ENCODE results near the gene GET4.
"Not testable (repeated sequence)": the region's sequence is repeated elsewhere in the genome, so short reads cannot be mapped to it uniquely, and the experiment has no call there.

The GET4 gene

DNA sequence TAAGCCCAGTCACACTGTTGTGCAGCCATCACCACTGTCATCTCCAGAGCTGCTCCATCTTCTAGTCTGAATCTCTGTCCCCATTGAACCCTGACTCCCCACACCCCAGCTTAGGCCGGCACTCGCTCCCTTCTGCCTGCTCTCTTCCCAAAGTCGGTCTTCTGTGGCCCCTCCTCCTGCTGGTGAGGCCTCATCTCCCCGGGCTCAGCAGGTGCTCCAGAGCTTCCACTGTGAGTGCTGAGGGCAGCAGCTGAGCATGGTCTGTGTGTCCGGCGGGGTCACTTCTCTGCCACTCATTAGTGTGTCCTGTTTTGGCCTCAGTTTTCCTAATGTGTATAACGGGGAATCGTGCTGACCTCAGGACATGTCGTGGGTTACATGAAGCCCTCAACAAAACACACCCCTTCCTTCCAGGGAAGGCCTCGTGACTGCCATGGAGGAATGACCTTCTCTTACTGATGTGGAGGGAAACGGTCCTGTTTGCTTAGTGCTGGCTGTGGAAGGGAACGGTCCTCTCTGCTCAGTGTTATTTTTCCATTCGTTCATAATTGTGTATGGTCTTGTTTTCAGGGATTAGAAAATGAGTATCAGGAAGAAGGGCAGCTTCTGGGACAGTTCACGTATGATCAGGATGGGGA is 4.3 kb upstream of the GET4 start:
- DNase-seq (ENCODE audit: low spot score), result no peak

DNA sequence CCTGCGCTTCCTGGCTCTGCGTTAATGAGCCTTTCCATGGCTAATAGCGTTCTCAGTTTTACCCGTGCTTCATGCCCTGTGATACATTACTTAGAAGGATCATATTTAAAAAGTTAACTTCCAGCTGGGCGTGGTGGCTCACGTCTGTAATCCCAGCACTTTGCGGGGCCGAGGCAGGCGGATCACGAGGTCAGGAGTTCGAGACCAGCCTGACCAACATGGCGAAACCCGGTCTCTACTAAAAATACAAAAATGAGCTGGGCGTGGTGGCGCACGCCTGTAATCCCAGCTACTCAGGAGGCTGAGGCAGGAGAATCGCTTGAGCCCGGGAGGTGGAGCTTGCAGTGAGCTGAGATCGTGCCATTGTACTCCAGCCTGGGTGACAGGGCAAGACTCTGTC is 3.7 kb upstream of the GET4 start:
- DNase-seq (ENCODE audit: low spot score), result not testable (repeated sequence)

DNA sequence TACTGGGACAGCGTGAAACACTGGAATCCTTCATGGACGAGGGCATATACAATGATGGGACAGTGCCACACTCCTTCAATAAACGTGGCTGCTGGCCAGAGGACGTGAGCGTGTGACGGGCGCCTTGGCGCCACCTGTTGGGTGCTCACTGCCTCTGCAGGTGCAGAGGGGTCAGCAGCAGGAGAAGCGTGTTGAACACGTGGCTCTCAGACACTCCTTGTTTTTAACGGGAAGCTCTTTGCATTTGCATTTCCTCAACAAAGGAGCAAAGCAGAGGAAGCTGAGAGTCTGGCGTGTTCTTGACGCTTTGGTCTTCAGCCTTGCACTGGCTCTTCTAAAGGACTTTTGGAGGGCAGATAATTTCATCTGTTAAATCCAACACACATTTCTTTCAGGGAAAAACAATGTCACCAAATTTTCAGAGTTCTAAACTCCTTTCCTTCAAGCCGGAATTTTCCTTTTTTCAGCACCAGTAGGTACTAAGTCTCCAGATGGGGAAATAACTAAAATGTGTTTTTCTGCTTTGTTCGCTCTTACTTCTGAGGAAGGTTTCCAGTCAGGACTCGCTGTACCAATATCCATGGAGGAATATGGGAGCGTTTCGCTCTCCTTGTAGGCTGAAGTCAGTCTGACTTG is 2.9 kb upstream of the GET4 start:
- peak; percentile 82 for DNase-seq (ENCODE audit: low spot score)

DNA sequence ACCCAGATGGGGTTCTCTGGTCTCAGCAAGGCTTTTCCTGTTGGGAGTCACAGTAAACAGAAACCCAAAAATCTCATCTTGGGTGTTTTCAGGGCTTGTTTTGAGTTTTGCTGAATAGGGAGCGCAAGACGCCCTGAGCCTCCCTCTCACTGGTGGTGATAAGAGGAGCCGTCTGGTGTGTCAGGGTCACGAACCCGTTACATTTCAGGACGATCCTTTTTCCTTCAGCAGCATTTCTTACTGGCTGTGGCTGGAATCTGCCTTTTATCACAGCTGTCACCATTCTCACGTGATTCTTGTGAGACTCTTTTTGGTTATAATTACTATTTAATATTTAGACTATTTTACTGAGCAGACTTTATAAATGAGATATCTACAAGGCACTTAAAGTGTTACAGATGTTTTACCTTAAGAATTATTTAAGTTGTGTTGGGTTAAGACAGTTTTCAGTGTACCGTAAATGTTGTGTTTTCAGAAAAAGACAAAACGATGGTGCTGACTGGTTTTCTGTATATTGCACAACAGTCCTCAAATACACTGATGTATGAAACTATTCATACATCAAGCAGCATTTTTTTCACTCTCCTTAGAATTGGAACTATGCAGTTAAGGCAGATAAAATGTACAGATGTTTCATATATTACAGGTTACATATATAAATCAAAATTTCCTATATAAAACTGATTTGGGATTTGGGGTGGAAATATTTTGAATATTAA is 2.2 kb upstream of the GET4 start:
- no peak for DNase-seq (ENCODE audit: low spot score)

DNA sequence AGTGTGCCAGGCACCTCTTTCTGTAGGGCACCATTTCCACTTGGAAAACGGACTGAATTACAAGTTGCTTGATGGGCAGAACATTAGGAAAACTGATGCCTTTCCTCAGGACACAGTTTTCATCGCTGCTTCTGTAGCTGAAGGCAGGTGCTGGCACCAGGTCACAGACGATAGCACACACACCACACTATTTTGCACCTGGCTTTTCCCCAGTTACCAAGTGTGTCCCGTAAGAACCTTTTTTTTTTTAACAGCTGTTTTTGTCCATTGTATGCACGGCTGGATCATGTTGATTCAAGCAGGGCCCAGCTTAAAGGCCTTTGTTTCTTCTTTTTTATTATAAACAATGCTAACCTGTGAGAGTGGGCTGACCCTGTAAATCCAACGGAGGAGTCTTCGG is 1.3 kb upstream of the GET4 start:
- DNase-seq (ENCODE audit: low spot score), result no peak

DNA sequence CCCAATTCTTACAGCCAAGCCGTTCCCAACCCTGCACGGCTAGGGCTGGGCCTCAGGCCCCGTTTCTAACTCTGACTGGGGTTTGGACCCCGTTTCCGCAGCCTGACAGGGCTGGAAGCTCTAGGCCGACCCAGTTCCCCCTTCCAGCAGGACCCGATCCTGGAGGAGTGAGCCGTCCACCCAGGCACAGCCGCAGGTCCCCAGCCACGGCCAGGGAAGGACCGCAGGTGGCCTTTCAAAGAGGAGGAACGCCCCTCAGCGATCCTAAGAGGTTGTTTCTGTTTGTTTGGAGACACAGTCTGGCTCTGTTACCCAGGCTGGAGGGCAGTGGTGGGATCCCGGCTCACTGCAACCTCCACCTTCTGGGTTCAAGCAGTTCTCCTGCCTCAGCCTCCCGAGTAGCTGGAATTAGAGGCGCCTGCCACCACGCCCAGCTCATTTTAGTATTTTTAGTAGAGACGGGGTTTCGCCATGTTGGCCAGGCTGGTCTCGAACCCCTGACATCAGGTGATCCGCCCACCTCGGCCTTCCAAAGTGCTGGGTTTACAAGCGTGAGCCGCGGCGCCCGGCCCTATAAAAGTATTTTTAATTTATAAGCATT is 778 bp upstream of the GET4 start:
- no peak for DNase-seq (ENCODE audit: low spot score)

DNA sequence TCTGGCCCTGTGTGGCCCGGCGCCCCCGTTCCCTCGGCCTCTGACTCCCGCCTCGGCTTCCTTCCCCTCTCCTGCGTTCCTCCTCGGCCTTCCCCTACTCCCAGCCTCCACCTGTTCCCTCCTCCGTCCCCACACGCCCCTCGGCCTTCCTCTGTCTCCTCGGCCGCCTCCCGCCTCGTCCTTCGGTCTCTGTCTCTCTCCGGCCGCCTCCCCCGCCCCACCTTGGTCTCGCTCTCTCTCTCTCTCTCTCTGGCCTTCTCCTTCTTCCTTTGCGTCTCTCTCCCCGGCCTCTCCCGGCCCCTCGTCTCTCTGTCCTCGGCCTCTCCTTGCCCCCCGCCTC is 588 bp downstream of the GET4 start:
- DNase-seq (ENCODE audit: low spot score), result no peak

DNA sequence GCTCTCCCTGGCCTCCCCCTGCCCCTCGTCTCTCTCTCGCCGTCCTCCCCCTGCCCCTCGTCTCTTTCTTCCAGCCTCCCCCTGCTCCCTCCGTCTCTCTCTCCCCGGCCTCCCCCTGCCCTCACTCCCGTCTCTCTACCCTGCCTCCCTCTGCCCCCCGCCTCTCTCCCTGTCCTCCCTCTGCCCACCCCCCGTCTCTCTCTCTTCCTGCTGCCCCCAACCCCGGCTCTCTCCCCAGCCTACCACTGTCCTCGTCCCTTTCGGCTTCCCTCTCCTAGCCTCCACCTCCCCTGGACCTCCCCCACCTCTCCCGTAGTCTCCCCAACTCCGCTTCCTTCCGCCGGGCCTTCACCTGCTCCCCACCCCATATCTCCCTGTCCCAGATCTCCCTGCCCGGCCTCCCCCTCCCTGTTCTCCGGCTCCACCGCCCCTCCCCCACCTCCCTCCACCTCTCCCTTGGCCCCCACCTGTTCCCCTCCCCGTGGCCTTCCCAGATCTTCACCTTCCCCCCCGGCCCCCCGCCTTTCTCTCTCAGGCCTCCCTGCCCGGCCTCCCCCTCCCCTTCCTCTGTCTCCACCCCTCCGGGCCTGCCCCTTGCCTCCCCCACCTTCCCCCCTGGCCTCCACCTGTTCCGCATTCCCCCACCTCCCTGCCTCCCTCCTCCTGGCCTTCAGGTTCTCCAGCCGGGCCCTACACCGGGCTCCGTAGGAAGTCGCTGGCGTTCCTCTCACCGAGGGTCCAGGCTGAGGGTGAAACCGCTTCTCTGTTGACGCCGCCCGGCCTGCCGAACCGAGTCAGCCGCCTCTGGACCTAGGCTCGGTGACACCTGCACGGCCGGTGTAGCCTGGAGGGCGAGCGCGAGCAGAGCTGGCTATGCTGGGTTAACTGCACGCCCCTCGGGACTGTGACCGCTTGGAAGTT is 1.2 kb downstream of the GET4 start:
- no peak for DNase-seq (ENCODE audit: low spot score)

DNA sequence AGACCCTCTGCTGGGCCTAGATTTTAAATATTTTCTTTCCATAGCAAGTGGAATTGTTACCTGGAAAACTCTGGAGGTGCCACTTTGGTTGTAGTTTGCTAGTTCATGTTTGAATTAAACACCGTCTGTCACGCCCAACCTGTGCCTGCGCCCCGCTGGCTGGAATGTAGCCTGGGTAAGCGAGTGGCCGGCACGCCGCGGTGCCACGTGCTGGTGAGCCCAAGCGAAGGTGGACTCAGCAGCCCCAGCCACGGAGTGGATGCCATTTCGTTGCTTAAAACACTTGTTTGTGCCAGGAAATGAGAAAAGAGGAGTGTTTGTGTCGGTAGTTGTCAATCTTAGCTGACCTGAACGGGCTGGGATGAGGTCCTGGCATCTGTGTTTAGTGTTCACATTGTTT is 2.7 kb downstream of the GET4 start:
- DNase-seq (ENCODE audit: low spot score), result no peak

DNA sequence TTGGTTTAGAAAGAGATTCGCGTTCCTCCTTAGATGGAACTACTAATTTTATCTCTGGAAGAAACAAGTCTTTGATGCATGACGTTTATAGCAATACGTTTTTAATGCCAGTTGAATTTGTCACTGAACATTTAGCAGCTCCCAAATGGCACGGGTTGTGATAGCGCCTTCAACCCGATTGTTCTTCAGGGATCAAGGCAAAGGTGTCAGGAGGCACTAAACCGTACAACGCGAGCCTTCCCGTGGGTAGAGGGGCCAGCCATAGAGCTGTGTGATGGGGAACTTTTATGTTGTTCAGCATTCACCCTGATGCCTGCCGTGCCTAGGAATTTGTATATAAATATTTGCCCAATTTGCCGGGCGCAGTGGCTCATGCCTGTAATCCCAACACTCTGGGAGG is 3.4 kb downstream of the GET4 start:
- no peak for DNase-seq (ENCODE audit: low spot score)

DNA sequence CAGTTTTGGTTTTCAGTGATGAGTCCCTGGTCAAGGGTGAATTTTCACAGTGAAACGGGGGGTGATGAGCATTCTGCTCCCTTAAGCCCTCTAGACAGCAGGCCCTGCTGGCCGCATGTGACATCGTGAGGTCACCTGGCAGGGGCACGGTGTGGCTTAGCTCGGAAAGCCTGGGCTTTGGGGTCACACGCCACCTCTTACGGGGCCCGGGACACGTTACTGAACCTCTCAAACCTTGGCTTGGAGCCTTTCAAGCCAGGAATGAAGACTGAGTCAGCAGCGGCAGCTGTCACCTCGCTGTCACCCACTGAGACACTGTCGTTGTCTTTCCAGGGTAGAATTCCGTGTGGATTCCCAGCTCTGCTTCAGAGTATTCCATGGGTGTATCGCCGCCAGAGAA is 4.1 kb downstream of the GET4 start:
- DNase-seq (ENCODE audit: low spot score), result no peak

DNA sequence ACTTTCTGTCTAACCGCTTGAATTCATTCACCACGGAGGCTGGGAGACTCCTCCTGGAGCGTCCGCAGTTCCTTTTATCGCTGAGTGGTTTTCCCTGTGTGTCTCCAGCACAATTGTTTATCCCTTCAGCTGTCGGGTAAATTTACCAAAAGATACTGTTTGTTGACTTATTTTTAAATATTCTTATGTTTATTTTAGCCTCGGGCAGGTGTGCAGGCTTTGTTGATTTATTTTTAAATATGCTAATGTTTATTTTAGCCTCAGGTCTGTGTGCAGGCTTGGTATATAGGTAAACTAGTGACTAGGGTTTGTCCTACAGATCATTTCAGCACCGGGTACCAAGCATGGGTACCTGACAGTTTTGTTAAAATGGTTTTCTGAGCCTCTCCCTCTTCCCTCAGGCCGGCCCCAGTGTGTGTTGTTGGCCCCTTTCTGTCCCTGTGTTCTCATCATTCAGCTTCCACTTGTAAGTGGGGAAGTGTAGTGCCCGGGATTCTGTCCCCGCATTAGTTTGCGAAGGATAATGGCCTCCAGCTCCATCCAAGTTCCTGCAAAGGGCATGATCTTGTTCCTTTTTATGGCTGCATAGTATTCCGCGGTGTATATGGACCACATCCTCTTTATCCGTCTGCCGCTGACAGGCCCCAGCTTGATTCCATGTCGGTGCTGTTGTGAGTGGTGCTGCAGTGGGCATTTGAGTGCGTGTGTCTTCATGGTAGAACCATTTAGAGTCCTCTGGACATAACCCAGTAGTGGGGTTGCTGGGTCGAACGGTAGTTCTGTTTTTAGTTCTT is 5.3 kb downstream of the GET4 start:
- DNase-seq (ENCODE audit: low spot score), result no peak

DNA sequence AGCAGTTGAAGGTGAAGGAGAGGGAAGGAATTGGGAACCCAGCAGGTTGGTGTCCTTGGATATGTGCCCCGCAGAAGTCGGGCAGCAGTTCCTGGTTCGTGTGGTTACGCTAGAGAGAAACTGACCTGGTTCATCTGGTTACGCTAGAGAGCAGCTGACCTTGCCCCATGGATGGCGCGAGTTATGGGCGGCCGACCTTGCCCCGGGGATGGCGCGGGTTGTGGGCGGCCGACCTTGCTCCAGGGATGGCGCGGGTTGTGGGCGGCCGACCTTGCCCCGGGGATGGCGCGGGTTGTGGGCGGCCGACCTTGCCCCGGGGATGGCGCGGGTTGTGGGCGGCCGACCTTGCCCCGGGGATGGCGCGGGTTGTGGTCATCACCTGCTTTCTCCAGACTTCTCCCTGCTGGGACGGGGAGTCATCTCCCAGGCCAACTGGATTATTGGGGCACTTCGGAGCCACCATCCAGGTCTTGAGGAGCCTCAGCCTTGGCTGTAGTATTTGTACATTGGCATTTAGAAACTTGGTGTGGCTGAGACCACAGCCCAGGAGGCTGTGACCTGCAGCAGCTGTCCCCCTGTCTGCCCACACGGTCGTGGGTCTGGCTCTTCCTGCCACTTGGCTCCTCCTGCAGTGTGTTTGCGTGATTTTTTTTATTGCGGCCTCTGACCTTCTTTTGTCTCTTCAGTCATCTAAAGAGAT is 6.1 kb downstream of the GET4 start:
- DNase-seq (ENCODE audit: low spot score), result no peak

DNA sequence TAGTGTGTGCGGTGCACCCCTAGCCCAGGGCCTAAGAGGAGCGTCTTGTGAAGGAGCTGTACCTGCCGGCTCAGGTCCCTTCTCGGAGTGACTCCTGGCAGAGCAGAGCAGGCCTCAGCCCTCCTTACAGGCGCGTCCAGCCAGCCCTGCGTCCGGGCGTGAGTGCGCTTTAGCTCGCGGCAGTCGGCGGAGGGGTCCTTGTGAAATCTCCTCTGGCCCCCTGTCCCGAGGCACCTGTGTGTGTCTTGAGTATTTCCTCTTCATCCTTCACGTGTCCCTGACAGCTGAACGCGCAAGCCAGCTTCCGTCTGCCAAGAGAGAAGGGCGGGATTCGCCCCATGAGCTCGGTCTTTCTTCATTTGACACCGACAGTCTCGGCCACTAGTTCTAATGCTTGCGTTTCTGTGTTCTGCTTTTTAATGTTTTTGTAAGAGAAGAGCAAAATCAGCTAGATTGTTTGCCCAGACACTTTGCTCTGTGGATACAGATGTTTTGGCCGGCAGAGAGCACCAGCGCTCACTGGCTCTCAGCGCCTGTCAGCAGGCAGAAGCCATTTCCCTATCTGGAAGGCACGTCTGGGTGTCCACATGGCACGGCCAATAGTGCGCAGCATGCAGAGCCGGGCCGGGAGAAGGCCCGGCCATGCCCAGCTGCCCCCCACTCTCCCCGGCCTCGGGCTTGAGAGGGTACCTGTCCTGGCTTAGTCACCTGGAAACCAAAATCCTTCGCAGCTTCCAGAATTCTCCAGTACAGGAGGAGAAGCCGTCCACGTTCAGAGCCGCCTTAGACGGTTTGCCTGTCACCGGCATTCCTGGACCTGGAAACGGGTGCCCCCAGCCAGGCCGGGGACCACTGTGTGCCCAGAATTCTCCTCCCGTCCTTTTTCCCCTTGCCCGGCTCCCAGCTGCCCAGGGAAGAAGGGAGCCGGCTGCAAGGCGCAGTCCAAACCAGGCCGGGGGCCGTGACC is 7.0 kb downstream of the GET4 start:
- DNase-seq (ENCODE audit: low spot score), result no peak

DNA sequence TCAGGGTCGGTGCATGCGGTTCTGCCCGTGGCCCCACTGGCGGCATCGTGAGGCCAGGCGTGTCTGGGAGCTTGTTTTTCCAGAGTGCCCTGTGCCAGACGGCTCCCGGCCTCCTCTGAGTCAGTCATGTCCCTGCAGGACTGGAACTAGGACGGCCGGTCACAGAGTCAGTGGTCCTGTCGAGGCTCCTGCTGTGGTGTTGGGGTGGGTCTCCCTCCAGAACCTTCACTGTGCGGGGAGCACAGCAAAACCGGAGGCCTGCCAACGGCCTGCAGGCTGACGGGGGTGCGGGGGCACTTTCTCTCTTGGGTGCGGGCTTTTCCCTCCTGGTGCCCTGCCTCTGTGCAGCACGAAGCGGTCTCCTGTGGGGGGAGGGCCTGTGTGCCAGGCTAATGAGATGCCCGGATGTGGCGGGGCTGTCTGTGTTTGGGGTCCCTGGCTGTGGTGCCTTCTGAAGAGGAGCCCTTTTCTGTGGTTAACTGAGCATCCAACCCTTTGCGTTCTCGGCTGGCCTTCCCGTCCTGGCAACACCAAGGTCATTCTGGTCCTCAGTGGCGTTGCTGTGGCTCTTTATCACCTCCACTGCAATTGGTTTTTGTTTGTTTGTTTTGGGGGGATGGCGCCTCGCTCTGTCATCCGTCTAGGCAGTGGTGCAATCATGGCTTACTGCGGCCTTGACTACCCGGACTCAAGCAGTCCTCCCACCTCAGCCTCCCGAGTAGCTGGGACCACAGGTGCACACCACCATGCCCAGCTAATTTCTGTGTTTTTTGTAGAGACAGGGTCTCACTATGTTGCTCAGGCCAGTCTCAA is 8.0 kb downstream of the GET4 start:
- DNase-seq (ENCODE audit: low spot score), result no peak

DNA sequence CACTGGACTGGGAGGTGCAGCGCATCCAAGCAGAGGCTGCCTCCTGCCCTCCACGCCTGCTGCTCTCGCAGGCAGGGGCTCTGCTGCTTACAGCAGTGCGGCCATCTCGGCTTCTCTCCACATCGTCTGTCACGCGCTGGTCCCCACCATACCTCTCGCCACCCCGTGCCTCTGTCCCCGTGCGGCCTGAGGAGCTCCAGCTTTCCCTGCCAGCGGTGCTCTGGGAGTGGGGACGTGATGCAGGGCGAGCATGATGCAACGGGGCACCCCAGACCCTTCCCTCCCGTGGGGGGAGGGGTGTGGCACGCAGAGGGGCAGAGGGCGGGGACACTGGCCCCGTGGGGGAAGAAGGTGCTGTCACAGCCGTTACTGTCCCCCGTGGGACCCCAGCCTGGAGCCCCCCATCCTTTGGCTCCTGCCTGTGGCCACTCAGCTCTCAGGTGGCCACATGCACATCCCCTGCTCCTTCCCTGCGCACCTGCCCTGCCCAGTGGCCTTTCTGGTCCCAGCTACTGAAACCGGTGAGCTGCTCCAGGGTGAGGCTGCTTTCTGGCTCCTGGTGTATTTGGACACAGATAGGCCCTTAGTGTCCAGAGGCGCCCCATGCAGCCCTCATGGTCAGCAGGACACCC is 9.0 kb downstream of the GET4 start:
- DNase-seq (ENCODE audit: low spot score), result no peak

DNA sequence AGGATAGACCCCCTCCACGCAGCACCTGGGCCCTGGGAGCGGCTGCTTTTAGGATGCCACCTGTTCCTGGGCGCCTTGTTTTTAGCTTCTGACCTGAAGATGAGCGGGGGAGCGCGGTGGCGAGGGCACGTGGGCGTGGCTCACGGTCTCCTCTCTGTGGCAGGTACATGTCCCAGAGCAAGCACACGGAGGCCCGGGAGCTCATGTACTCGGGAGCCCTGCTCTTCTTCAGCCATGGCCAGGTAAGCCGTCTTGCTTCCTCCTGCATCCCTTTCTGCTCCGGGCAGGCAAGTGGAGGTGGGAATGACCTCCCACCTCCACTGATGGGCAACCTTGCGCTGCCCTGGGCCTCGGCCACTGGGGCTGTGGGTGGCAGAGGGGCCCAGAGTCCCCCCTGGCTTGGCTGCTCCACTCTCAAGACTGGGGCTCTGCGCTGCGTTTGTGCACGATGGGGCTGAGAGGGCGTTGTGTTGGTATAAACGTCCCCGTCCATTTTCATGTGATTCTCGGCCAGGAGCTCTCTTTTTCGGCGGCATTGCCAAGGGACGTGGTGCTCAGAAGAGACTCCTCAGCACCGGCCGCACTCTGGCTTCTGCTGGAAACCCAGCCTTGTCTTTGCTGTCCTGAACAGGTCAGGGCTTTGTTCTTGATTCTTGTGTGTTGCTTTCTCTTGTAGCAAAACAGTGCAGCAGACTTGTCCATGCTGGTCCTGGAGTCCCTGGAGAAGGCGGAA is 9.7 kb downstream of the GET4 start:
- DNase-seq (ENCODE audit: low spot score), result no peak

Data from ecto neural progenitor cell (in vitro differentiated cells).